H1 (cell line): ENCODE results near the gene ZBTB22. TPM values are rescaled to one million over a fixed set of nuclear protein-coding genes. Genes with fewer than 3 reads are reported as not detected.

ENCODE experiments used
- CTCF ChIA-PET: fragments of 300-600 bp; sonication (Branson Sonifier 250); formaldehyde crosslinking; loops from one replicate; lab custom pipeline; 2021; ENCODE audit not compliant: partially characterized antibody; lab: Charles Lee
- POLR2A ChIA-PET: fragments of 300-600 bp; sonication (Branson Sonifier 250); formaldehyde crosslinking; loops from one replicate; lab custom pipeline; 2021; ENCODE audit warnings: inconsistent platforms; ENCODE audit not compliant: partially characterized antibody; lab: Charles Lee
- DNase-seq, 2 experiments: peaks; one replicate each; pipeline versions ENCODE4 v3.0.0 to v3.0.0-alpha.2; 2010 to 2022; ENCODE audit warnings: low spot score in 2 of 2, low read depth in 1 of 2, mixed read lengths in 1 of 2
- FAIRE-seq: peaks from 2 replicates; lab custom pipeline; 2011; peaks lifted over from hg19 to GRCh38; lab: Jason Lieb, UNC
- H2AFZ ChIP-seq: 2 replicates; pipeline ENCODE4 v1.8.1; 2012; ENCODE audit warnings: low read length, inconsistent platforms
- H2AK5ac ChIP-seq: 2 replicates; pipeline ENCODE4 v1.6.1; 2013; ENCODE audit warnings: low read depth, low read length
- H2BK120ac ChIP-seq: replicated peaks from 2 replicates; pipeline ENCODE3; 2013; ENCODE audit warnings: low read depth, low read length, inconsistent platforms
- H2BK12ac ChIP-seq: 2 replicates; pipeline ENCODE4 v1.6.1; 2013; ENCODE audit warnings: low read depth, low read length
- H2BK15ac ChIP-seq: 2 replicates; pipeline ENCODE4 v1.6.1; 2013; ENCODE audit warnings: low read length
- H2BK20ac ChIP-seq: 2 replicates; pipeline ENCODE4 v1.6.1; 2013; ENCODE audit warnings: low read length
- H2BK5ac ChIP-seq: 2 replicates; pipeline ENCODE4 v1.6.1; 2013; ENCODE audit warnings: low read depth, low read length
- H3K14ac ChIP-seq: 2 replicates; pipeline ENCODE4 v1.6.1; 2013; ENCODE audit warnings: inconsistent platforms; ENCODE audit not compliant: insufficient read length
- H3K18ac ChIP-seq: 2 replicates; pipeline ENCODE4 v1.6.1; 2013; ENCODE audit warnings: low read length; ENCODE audit errors: extremely low read depth
- H3K23ac ChIP-seq: 2 replicates; pipeline ENCODE4 v1.6.1; 2013; ENCODE audit warnings: inconsistent platforms; ENCODE audit not compliant: insufficient read length
- H3K23me2 ChIP-seq: 2 replicates; pipeline ENCODE4 v1.6.1; 2013; ENCODE audit warnings: low read depth, low read length
- H3K27ac ChIP-seq: 2 replicates; pipeline ENCODE4 v1.6.1; 2011; ENCODE audit warnings: low read depth, low read length, inconsistent platforms
- H3K27me3 ChIP-seq, 4 experiments: replicated peaks in 1 of 4; 1 replicate in 1 of 4; 2 replicates in 3 of 4; pipeline versions ENCODE4 v1.6.1 to v1.8.1; 2011 to 2013; ENCODE audit warnings: low read length in 3 of 4, mild to moderate bottlenecking in 3 of 4, inconsistent platforms in 2 of 4, mixed read lengths in 2 of 4, moderate library complexity in 1 of 4; ENCODE audit not compliant: control insufficient read depth in 3 of 4, insufficient read depth in 3 of 4; ENCODE audit errors: extremely low read depth in 1 of 4
- H3K36me3 ChIP-seq, 4 experiments: 2 replicates each; pipeline versions ENCODE4 v1.6.1 to v1.8.1; 2011 to 2013; ENCODE audit warnings: mild to moderate bottlenecking in 4 of 4, low read length in 3 of 4, moderate library complexity in 2 of 4, control low read depth in 1 of 4, inconsistent platforms in 1 of 4; ENCODE audit not compliant: insufficient read depth in 4 of 4, control insufficient read depth in 2 of 4
- H3K4ac ChIP-seq: replicated peaks from 2 replicates; pipeline ENCODE3; 2013; ENCODE audit warnings: low read length, low read depth, mixed read lengths, inconsistent platforms; ENCODE audit not compliant: insufficient read length
- H3K4me1 ChIP-seq, 4 experiments: replicated peaks in 1 of 4; 1 replicate in 1 of 4; 2 replicates in 3 of 4; pipeline versions ENCODE4 v1.6.1 to v1.8.1; 2011 to 2013; ENCODE audit warnings: low read length in 3 of 4, inconsistent platforms in 2 of 4, mixed read lengths in 1 of 4; ENCODE audit not compliant: insufficient read depth in 4 of 4, control insufficient read depth in 3 of 4
- H3K4me2 ChIP-seq, 2 experiments: 2 replicates each; pipeline versions ENCODE4 v1.6.1 to v1.8.1; 2011 to 2013; ENCODE audit warnings: low read depth in 2 of 2, low read length in 2 of 2, control low read depth in 1 of 2, inconsistent platforms in 1 of 2, mild to moderate bottlenecking in 1 of 2; ENCODE audit not compliant: insufficient read depth in 1 of 2
- H3K4me3 ChIP-seq, 4 experiments: fragments of 200-600, 300-600 bp in 1 of 4; sonication (generic), shearing (Covaris generic), sonication (Bioruptor Twin) in 1 of 4; 2 replicates each; pipeline versions ENCODE4 v1.5.1 to v1.8.1; 2011 to 2016; ENCODE audit warnings: low read length in 4 of 4, low read depth in 3 of 4, control low read depth in 2 of 4, inconsistent platforms in 2 of 4, mild to moderate bottlenecking in 2 of 4, mixed read lengths in 1 of 4, moderate library complexity in 1 of 4; ENCODE audit not compliant: insufficient read depth in 2 of 4; ENCODE audit errors: extremely low read depth in 1 of 4
- H3K56ac ChIP-seq: replicated peaks from 2 replicates; pipeline ENCODE3; 2013; ENCODE audit warnings: low read depth, mild to moderate bottlenecking, mixed read lengths, low read length, inconsistent platforms; ENCODE audit not compliant: insufficient read length
- H3K79me1 ChIP-seq: 2 replicates; pipeline ENCODE4 v1.6.1; 2013; ENCODE audit warnings: low read depth, low read length, control low read depth
- H3K79me2 ChIP-seq, 2 experiments: 2 replicates each; pipeline versions ENCODE4 v1.6.1 to v1.8.1; 2012 to 2013; ENCODE audit warnings: low read length in 2 of 2, mild to moderate bottlenecking in 2 of 2, inconsistent platforms in 1 of 2; ENCODE audit not compliant: insufficient read depth in 2 of 2, control insufficient read depth in 1 of 2
- H3K9ac ChIP-seq, 4 experiments: replicated peaks in 1 of 4; 1 replicate in 1 of 4; 2 replicates in 3 of 4; pipeline versions ENCODE4 v1.6.1 to v1.8.1; 2011 to 2013; ENCODE audit warnings: low read depth in 3 of 4, low read length in 3 of 4, control low read depth in 2 of 4, mild to moderate bottlenecking in 2 of 4, moderate library complexity in 2 of 4, inconsistent platforms in 1 of 4; ENCODE audit errors: extremely low read depth in 1 of 4
- H3K9me3 ChIP-seq, 2 experiments: 2 replicates each; pipeline versions ENCODE4 v1.6.1 to v1.8.1; 2012 to 2013; ENCODE audit warnings: mild to moderate bottlenecking in 2 of 2, moderate library complexity in 2 of 2, control low read depth in 1 of 2, inconsistent platforms in 1 of 2, low read depth in 1 of 2, low read length in 1 of 2, mixed read lengths in 1 of 2; ENCODE audit not compliant: insufficient read depth in 2 of 2
- H4K20me1 ChIP-seq, 2 experiments: replicated peaks in 1 of 2; 2 replicates each; pipeline versions ENCODE3 to v1.8.1; 2011 to 2013; ENCODE audit warnings: inconsistent platforms in 2 of 2, low read length in 2 of 2, mild to moderate bottlenecking in 1 of 2; ENCODE audit not compliant: insufficient read depth in 2 of 2, control insufficient read depth in 1 of 2
- H4K5ac ChIP-seq: 2 replicates; pipeline ENCODE4 v1.6.1; 2013; ENCODE audit warnings: low read length, low read depth, mixed read lengths, inconsistent platforms; ENCODE audit not compliant: insufficient read length
- H4K8ac ChIP-seq: 2 replicates; pipeline ENCODE4 v1.8.0; 2013; ENCODE audit warnings: mild to moderate bottlenecking, moderate library complexity, low read length, inconsistent platforms; ENCODE audit not compliant: insufficient read depth; ENCODE audit errors: extremely low read depth
- H4K91ac ChIP-seq: replicated peaks from 2 replicates; pipeline ENCODE3; 2013; ENCODE audit warnings: low read length, mixed read lengths, inconsistent platforms; ENCODE audit not compliant: insufficient read length
- KDM1A ChIP-seq: fragments of 200-600, 300-600 bp; sonication (generic); IDR thresholded peaks from 2 replicates; pipeline ENCODE4 v1.7.1; 2016; ENCODE audit warnings: mild to moderate bottlenecking, low read length, borderline replicate concordance
- WGBS, 2 experiments: shearing (Covaris generic) in 1 of 2; methylation state at CpG; one replicate each; pipeline versions ENCODE4 v1.1.6 to v1.1.7; 2013 to 2015; ENCODE audit warnings: low lambda C conversion rate in 2 of 2, mixed read lengths in 2 of 2, inconsistent platforms in 1 of 2, low coverage in 1 of 2, missing lambda C conversion rate in 1 of 2; ENCODE audit not compliant: insufficient replicate concordance in 2 of 2, insufficient coverage in 1 of 2, insufficient read length in 1 of 2; ENCODE audit errors: extremely low coverage in 1 of 2, missing lambda C conversion rate in 1 of 2; 5-methylcytosine and 5-hydroxymethylcytosine counted together
- polyA plus RNA-seq, 7 experiments: library from polyadenylated mRNA; depleted of rRNA in 3 of 7; stranded (reverse) in 5 of 7; unstranded in 2 of 7; fragments of >200 nt in 5 of 7; fragments of 200-250 nt in 2 of 7; gene quantifications; 1 replicate in 5 of 7; 2 replicates in 1 of 7; 4 replicates in 1 of 7; pipeline versions ENCODE4 v1.2.1 to v1.2.3, GENCODE V29; 2011 to 2013; ENCODE audit warnings: missing spikeins in 2 of 7, mixed read lengths in 2 of 7
- total RNA-seq: library from RNA; stranded (reverse); fragmentation: NEBNext Ultra II Directional; extraction: Animal tissue kit (Norgen Biotek cat#: 25700); gene quantifications from 2 replicates; pipeline ENCODE4 v1.2.1, GENCODE V29; 2021
- TF ChIP-seq, protein P1 (sequence below): IDR thresholded peaks from 2 replicates; pipeline ENCODE4 v1.6.1; 2011; ENCODE audit warnings: low read depth, mild to moderate bottlenecking, low read length; ENCODE audit not compliant: insufficient read depth

ZBTB22 gene
- total and polyA plus RNA-seq, 2 of the 8 experiments (the other 6 are each of a cell fraction or from before 2014, with no cell fraction given): 7.4 to 9.9 TPM

DNA sequence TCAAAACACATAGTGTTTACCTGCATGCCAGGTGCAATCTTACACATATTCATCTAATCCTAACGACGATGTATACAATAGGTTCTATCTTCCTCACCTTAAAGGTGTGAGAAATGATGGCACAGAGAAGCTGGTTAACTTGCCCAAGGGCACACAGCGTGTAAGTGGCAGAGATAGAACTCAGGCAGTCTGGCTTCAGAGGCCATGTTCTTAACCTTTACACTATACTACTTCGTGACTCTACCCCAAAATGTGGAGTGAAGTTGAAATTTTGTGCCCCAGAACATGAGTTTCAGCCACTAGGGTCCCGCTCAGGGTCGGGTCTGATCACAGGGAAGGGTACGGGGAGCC, 46.5 kb downstream of the ZBTB22 start:
- Histone ChIP-seq H2BK120ac (no peak overlapping the region), H3K23me2 (peaks cover 15% of the 10 kb centered on the region), H3K4me1 (peaks cover 0 to 22% (median 8%) of the 10 kb centered on the region in 4 experiments; a peak in 6 of 7 replicates), H2BK20ac (no peak overlapping the region), H3K9me3 (no peaks in the 10 kb centered on the region), H3K4me2 (peak overlapping the region; percentile 82 to 86), H3K4ac (peak overlapping the region; percentile 10), H3K27me3 (no peaks in the 10 kb centered on the region), H4K5ac (peak overlapping the region; percentile 82), H3K23ac (no peak overlapping the region), H2BK5ac (peak overlapping the region; percentile 93), H2AK5ac (no peak overlapping the region), H3K27ac (peak overlapping the region; percentile 98), H3K14ac (no peak overlapping the region), H3K56ac (peak overlapping the region; percentile 87), H4K20me1 (peaks cover 9 to 17% of the 10 kb centered on the region in 2 experiments), H2AFZ (peak overlapping the region; percentile 99), H3K4me3 (peak overlapping the region; percentile 81 to 100 (median 100)), H4K8ac (peak overlapping the region; percentile 99; the same call in 1 of the 2 replicates), H3K9ac (peak overlapping the region; percentile 55 to 96 (median 90)), H3K79me1 (peaks cover 6% of the 10 kb centered on the region; the same call in 1 of the 2 replicates), H3K79me2 (peaks cover 26 to 43% of the 10 kb centered on the region in 2 experiments), H2BK12ac (no peak overlapping the region; the same call in 1 of the 2 replicates), H2BK15ac (no peak overlapping the region), H4K91ac (peak overlapping the region; percentile 42), H3K36me3 (peaks cover 25 to 60% (median 51%) of the 10 kb centered on the region in 4 experiments; a peak in 7 of 8 replicates), H3K18ac (peak overlapping the region; percentile 56; the same call in 1 of the 2 replicates)
- 9% methylated on average over 7 of the region's 7 CpGs; no CpG with 5 or more reads in 1 of the 2 experiments for WGBS, 2 experiments
- CTCF ChIA-PET: interaction anchor here (0.6 to 4.3 kb wide), 7 partner anchors 9 to 114 kb away, joined by 3 to 15 read pairs (median 5); partner anchors contain the start of gene RGL2
- FAIRE-seq (no peak), DNase-seq (no peak)
- POLR2A ChIA-PET: interaction anchor here (0.9 to 5.4 kb wide), 37 partner anchors 8 to 378 kb away, joined by 3 to 88 read pairs (median 7); partner anchors contain the start of genes BRD2, CUTA, HSD17B8 and PFDN6
- peak; percentile 95 for TF ChIP-seq KDM1A
- TF ChIP-seq, protein P1, sequence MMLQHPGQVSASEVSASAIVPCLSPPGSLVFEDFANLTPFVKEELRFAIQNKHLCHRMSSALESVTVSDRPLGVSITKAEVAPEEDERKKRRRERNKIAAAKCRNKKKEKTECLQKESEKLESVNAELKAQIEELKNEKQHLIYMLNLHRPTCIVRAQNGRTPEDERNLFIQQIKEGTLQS: no peak
